ENCODE data around the gene PARL. TPM values are rescaled to one million over a fixed set of nuclear protein-coding genes. Genes with fewer than 3 reads are reported as not detected.

PARL gene
- 120 TPM for polyA plus RNA-seq (2013, experiment 1 of 2)
- polyA plus RNA-seq (2013, experiment 2 of 2): 116 TPM

DNA sequence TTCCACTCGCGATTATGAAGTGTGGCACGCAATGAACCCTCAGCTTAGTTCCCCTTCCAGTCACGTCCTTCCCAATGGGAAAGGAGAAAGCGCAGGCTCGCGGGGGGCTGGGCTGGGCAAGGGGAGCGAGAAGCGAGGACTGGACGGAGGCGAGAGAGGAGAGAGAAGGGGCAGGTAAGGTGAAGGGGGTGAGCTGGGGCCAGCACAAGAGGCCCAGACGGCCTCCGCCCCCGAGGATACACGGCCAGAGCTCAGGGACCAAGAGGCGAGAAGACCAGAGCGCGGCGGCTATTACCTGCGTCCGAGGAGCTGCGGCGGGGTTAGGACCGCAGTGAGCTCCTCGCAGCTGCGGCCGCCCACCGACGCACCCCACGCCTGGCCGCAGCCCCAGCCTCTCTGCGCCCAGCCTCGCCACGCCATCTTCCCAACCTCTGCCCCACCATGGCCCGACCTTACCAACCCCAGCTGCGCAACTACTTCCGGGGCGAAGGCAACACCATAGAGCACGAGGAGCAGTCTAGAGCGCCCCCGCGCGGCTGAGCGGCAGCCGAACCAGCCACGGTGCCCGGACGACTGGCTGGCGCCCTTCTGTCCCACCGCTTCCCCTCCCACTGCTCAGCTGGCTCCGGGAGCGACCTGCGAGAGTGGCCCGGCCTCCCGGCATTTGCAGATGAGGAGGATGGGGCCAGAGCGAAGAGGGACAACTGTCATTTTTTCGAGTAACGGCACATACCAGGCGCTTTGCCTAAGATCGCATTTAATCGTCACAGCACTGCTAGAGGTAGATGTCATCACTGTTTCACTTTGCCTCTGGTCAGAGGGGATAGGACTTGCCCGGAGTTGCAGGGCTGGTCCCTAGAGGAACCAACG lies at the start of gene PARL:
PARL (minus strand) TSS at position 454 of the 870 bp plus-strand sequence; CDS start at position 420, 34 bp downstream.
- no CpG with 5 or more reads among the region's 63 CpGs for WGBS (ENCODE audit: extremely low coverage, insufficient coverage, low lambda C conversion rate)
- H3K4ac ChIP-seq (ENCODE audit: low read depth, low read length): no peak within 1 kb of the TSS

GRCh38 chr3:183933160-183933559 lies 48.5 kb upstream of the PARL start:
- Histone ChIP-seq H3K27ac (ENCODE audit: low read depth, low read length) (no peak overlapping the region), H3K4ac (ENCODE audit: low read depth, low read length) (no peak overlapping the region), H3K4me1 (ENCODE audit: control insufficient read depth, low read depth, low read length) (no peaks in the 10 kb centered on the region), H3K4me2 (ENCODE audit: low read length) (no peak overlapping the region), H4K8ac (ENCODE audit: low read depth, low read length) (no peak overlapping the region), H2BK120ac (ENCODE audit: low read depth, low read length) (no peak overlapping the region), H4K5ac (ENCODE audit: low read length) (no peak overlapping the region), H3K18ac (ENCODE audit: low read length) (no peak overlapping the region), H3K79me1 (ENCODE audit: low read length) (no peaks in the 10 kb centered on the region), H3K79me2 (ENCODE audit: control insufficient read depth, insufficient read depth, low read length) (no peaks in the 10 kb centered on the region), H2BK15ac (replicated peaks; ENCODE audit: low read depth) (no peak overlapping the region), H2BK5ac (ENCODE audit: low read length) (no peak overlapping the region), H2AK5ac (ENCODE audit: low read length) (no peak overlapping the region), H3K36me3 (ENCODE audit: control insufficient read depth, insufficient read depth, low read length) (peaks cover 3% of the 10 kb centered on the region), H3K23ac (ENCODE audit: low read length) (no peak overlapping the region), H3K27me3 (ENCODE audit: insufficient read depth, low read length, poor library complexity) (no peaks in the 10 kb centered on the region), H3K4me3 (ENCODE audit: low read length) (no peak overlapping the region), H3K9ac (ENCODE audit: low read length) (no peak overlapping the region), H3K56ac (ENCODE audit: low read length) (no peak overlapping the region)
- no peak for DNase-seq
- no CpG with 5 or more reads among the region's 3 CpGs for WGBS (ENCODE audit: extremely low coverage, insufficient coverage, low lambda C conversion rate)

More for the DNA sequence above, at the start of gene PARL:
- DNase-seq: peak; percentile 97
- Histone ChIP-seq H3K79me2 (ENCODE audit: control insufficient read depth, insufficient read depth, low read length) (peaks cover 29% of the 10 kb centered on the region), H2BK15ac (replicated peaks; ENCODE audit: low read depth) (no peak within 1 kb of the TSS), H2BK5ac (ENCODE audit: low read length) (peak within 1 kb of the TSS; percentile 88), H3K4me2 (ENCODE audit: low read length) (peak within 1 kb of the TSS; percentile 93), H3K27ac (ENCODE audit: low read depth, low read length) (peak within 1 kb of the TSS; percentile 63), H2BK120ac (ENCODE audit: low read depth, low read length) (no peak within 1 kb of the TSS), H2AK5ac (ENCODE audit: low read length) (peak within 1 kb of the TSS; percentile 94), H3K23ac (ENCODE audit: low read length) (peak within 1 kb of the TSS; percentile 80), H3K27me3 (ENCODE audit: insufficient read depth, low read length, poor library complexity) (no peaks in the 10 kb centered on the region), H4K8ac (ENCODE audit: low read depth, low read length) (no peak within 1 kb of the TSS), H3K36me3 (ENCODE audit: control insufficient read depth, insufficient read depth, low read length) (no peaks in the 10 kb centered on the region), H3K79me1 (ENCODE audit: low read length) (peaks cover 4% of the 10 kb centered on the region), H3K4me3 (ENCODE audit: low read length) (peak within 1 kb of the TSS; percentile 98), H3K9ac (ENCODE audit: low read length) (peak within 1 kb of the TSS; percentile 98), H3K56ac (ENCODE audit: low read length) (peak within 1 kb of the TSS; percentile 99), H3K18ac (ENCODE audit: low read length) (peak within 1 kb of the TSS; percentile 30), H3K4me1 (ENCODE audit: control insufficient read depth, low read depth, low read length) (peaks cover 3% of the 10 kb centered on the region), H4K5ac (ENCODE audit: low read length) (no peak within 1 kb of the TSS)

DNA sequence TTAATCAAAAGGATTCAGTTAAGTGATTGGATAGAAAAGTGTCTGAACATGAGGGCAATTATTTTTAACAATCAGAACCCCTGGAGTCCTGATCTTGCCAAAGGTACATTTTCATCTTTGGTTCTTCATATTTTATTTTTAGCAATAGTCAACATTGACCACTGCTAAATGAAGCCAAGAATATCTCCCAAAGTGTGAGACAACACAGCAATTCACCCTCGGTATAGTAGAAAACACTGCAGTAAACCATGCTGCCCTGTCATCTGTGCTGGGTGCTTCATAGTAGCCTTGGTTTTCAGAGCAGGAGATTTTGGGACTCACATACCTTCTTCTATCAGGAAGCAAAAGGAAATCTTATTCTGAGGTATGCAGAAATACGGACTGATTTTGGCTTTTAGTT lies 47.2 kb upstream of the PARL start:
- H4K5ac ChIP-seq (ENCODE audit: low read length): no peak overlapping the region
- no peak overlapping the region for H3K27ac ChIP-seq (ENCODE audit: low read depth, low read length)
- H3K9ac ChIP-seq (ENCODE audit: low read length): no peak overlapping the region
- no peak overlapping the region for H4K8ac ChIP-seq (ENCODE audit: low read depth, low read length)
- H3K4me1 ChIP-seq (ENCODE audit: control insufficient read depth, low read depth, low read length): no peaks in the 10 kb centered on the region
- WGBS (ENCODE audit: extremely low coverage, insufficient coverage, low lambda C conversion rate): 100% methylated on average over 1 of the region's 2 CpGs
- H3K4ac ChIP-seq (ENCODE audit: low read depth, low read length): no peak overlapping the region
- no peaks in the 10 kb centered on the region for H3K79me2 ChIP-seq (ENCODE audit: control insufficient read depth, insufficient read depth, low read length)
- no peak overlapping the region for H3K18ac ChIP-seq (ENCODE audit: low read length)
- no peak overlapping the region for H3K23ac ChIP-seq (ENCODE audit: low read length)
- no peaks in the 10 kb centered on the region for H3K79me1 ChIP-seq (ENCODE audit: low read length)
- H3K27me3 ChIP-seq (ENCODE audit: insufficient read depth, low read length, poor library complexity): no peaks in the 10 kb centered on the region
- no peak overlapping the region for H3K56ac ChIP-seq (ENCODE audit: low read length)
- peaks cover 3% of the 10 kb centered on the region for H3K36me3 ChIP-seq (ENCODE audit: control insufficient read depth, insufficient read depth, low read length)
- DNase-seq: no peak
- H3K4me3 ChIP-seq (ENCODE audit: low read length): no peak overlapping the region
- no peak overlapping the region for H3K4me2 ChIP-seq (ENCODE audit: low read length)
- H2BK120ac ChIP-seq (ENCODE audit: low read depth, low read length): no peak overlapping the region
- no peak overlapping the region for H2BK15ac ChIP-seq (replicated peaks; ENCODE audit: low read depth)
- H2AK5ac ChIP-seq (ENCODE audit: low read length): no peak overlapping the region
- H2BK5ac ChIP-seq (ENCODE audit: low read length): no peak overlapping the region

DNA sequence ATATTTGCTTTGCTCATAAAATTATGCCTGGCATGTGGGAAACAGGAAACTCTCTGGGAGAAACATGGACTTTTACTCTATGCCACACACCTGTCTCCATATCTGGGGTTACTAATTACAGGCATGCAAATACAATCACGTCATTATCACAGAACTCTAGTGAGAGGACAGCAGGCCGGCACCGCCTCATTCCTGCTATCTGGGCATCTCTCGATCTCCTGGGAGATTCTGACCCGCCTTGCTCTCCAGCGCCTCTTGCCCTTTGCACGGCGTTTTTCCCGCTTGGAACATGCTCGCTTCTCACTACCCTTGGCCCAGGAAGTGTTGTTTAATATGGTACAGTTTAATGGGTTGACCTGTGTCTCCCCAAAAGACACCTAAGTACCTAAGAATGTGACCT lies 45.4 kb upstream of the PARL start:
- no peak overlapping the region for H3K18ac ChIP-seq (ENCODE audit: low read length)
- no peak overlapping the region for H3K4me3 ChIP-seq (ENCODE audit: low read length)
- H3K79me1 ChIP-seq (ENCODE audit: low read length): no peaks in the 10 kb centered on the region
- H3K79me2 ChIP-seq (ENCODE audit: control insufficient read depth, insufficient read depth, low read length): no peaks in the 10 kb centered on the region
- no peak for DNase-seq
- H3K27me3 ChIP-seq (ENCODE audit: insufficient read depth, low read length, poor library complexity): no peaks in the 10 kb centered on the region
- no peak overlapping the region for H2AK5ac ChIP-seq (ENCODE audit: low read length)
- H3K36me3 ChIP-seq (ENCODE audit: control insufficient read depth, insufficient read depth, low read length): peaks cover 1% of the 10 kb centered on the region
- no peak overlapping the region for H3K56ac ChIP-seq (ENCODE audit: low read length)
- H2BK5ac ChIP-seq (ENCODE audit: low read length): no peak overlapping the region
- H3K23ac ChIP-seq (ENCODE audit: low read length): no peak overlapping the region
- H2BK120ac ChIP-seq (ENCODE audit: low read depth, low read length): no peak overlapping the region
- no peak overlapping the region for H3K9ac ChIP-seq (ENCODE audit: low read length)
- no peak overlapping the region for H3K4ac ChIP-seq (ENCODE audit: low read depth, low read length)
- no peak overlapping the region for H4K8ac ChIP-seq (ENCODE audit: low read depth, low read length)
- no peak overlapping the region for H3K4me2 ChIP-seq (ENCODE audit: low read length)
- H3K4me1 ChIP-seq (ENCODE audit: control insufficient read depth, low read depth, low read length): no peaks in the 10 kb centered on the region
- no peak overlapping the region for H2BK15ac ChIP-seq (replicated peaks; ENCODE audit: low read depth)
- WGBS (ENCODE audit: extremely low coverage, insufficient coverage, low lambda C conversion rate): no CpG with 5 or more reads among the region's 10 CpGs
- no peak overlapping the region for H3K27ac ChIP-seq (ENCODE audit: low read depth, low read length)
- H4K5ac ChIP-seq (ENCODE audit: low read length): no peak overlapping the region

GRCh38 chr3:183927059-183927458 lies 42.4 kb upstream of the PARL start:
- H3K23ac ChIP-seq (ENCODE audit: low read length): no peak overlapping the region
- H3K4me2 ChIP-seq (ENCODE audit: low read length): no peak overlapping the region
- no peaks in the 10 kb centered on the region for H3K27me3 ChIP-seq (ENCODE audit: insufficient read depth, low read length, poor library complexity)
- no peak overlapping the region for H3K9ac ChIP-seq (ENCODE audit: low read length)
- no peak overlapping the region for H3K4ac ChIP-seq (ENCODE audit: low read depth, low read length)
- no peak overlapping the region for H2BK5ac ChIP-seq (ENCODE audit: low read length)
- no peak overlapping the region for H2BK15ac ChIP-seq (replicated peaks; ENCODE audit: low read depth)
- no peaks in the 10 kb centered on the region for H3K79me2 ChIP-seq (ENCODE audit: control insufficient read depth, insufficient read depth, low read length)
- H2AK5ac ChIP-seq (ENCODE audit: low read length): no peak overlapping the region
- no peak overlapping the region for H2BK120ac ChIP-seq (ENCODE audit: low read depth, low read length)
- H3K56ac ChIP-seq (ENCODE audit: low read length): no peak overlapping the region
- no CpG with 5 or more reads among the region's 3 CpGs for WGBS (ENCODE audit: extremely low coverage, insufficient coverage, low lambda C conversion rate)
- no peak overlapping the region for H4K5ac ChIP-seq (ENCODE audit: low read length)
- H4K8ac ChIP-seq (ENCODE audit: low read depth, low read length): no peak overlapping the region
- no peak overlapping the region for H3K4me3 ChIP-seq (ENCODE audit: low read length)
- no peaks in the 10 kb centered on the region for H3K4me1 ChIP-seq (ENCODE audit: control insufficient read depth, low read depth, low read length)
- H3K36me3 ChIP-seq (ENCODE audit: control insufficient read depth, insufficient read depth, low read length): peaks cover 4% of the 10 kb centered on the region
- no peak overlapping the region for H3K18ac ChIP-seq (ENCODE audit: low read length)
- no peaks in the 10 kb centered on the region for H3K79me1 ChIP-seq (ENCODE audit: low read length)
- DNase-seq: no peak
- no peak overlapping the region for H3K27ac ChIP-seq (ENCODE audit: low read depth, low read length)

Data from mesendoderm (in vitro differentiated cells).